Hepatocyte (in vitro differentiated cells): Measurements from ENCODE around the gene GPNMB. TPM values are rescaled to one million over a fixed set of nuclear protein-coding genes. Genes with fewer than 3 reads are reported as not detected.
A peak's percentile ranks its signal among the peaks of the same experiment; 100 is the strongest.

Source experiments
- DNase-seq: peaks from one replicate; pipeline ENCODE4 v3.0.0-alpha.2; 2016; ENCODE audit warnings: low spot score
- H2AFZ ChIP-seq: fragments of 200-600 bp; sonication (generic); 2 replicates; pipeline ENCODE4 v1.6.0; 2016; ENCODE audit warnings: antibody characterized with exemption, mild to moderate bottlenecking
- H3K27ac ChIP-seq: fragments of 200-600 bp; sonication (generic); 2 replicates; pipeline ENCODE4 v1.5.1; 2016; ENCODE audit warnings: mild to moderate bottlenecking
- H3K27me3 ChIP-seq: fragments of 200-600 bp; sonication (generic); 2 replicates; pipeline ENCODE4 v1.6.1; 2016
- H3K36me3 ChIP-seq: fragments of 200-600 bp; sonication (generic); replicated peaks from 2 replicates; pipeline ENCODE4 v1.5.1; 2016; ENCODE audit warnings: low read depth; ENCODE audit not compliant: insufficient read depth
- H3K4me1 ChIP-seq: fragments of 200-600 bp; sonication (generic); 2 replicates; pipeline ENCODE4 v1.5.1; 2016; ENCODE audit warnings: mild to moderate bottlenecking, moderate library complexity; ENCODE audit not compliant: insufficient read depth
- H3K4me2 ChIP-seq: fragments of 200-600 bp; sonication (generic); 2 replicates; pipeline ENCODE4 v1.6.0; 2016
- H3K4me3 ChIP-seq: fragments of 200-600 bp; sonication (generic); 2 replicates; pipeline ENCODE4 v1.5.1; 2016; ENCODE audit warnings: mild to moderate bottlenecking
- H3K79me2 ChIP-seq: fragments of 200-600 bp; sonication (generic); 2 replicates; pipeline ENCODE4 v1.6.0; 2017; ENCODE audit warnings: mild to moderate bottlenecking
- H3K9me2 ChIP-seq: fragments of 200-600 bp; sonication (generic); replicated peaks from 2 replicates; pipeline ENCODE4 v1.6.0; 2017; ENCODE audit warnings: mild to moderate bottlenecking; ENCODE audit not compliant: insufficient read depth
- H3K9me3 ChIP-seq: fragments of 200-600 bp; sonication (generic); 2 replicates; pipeline ENCODE4 v1.5.1; 2016; ENCODE audit warnings: low read depth, mild to moderate bottlenecking
- H4K20me1 ChIP-seq: fragments of 200-600 bp; sonication (generic); 2 replicates; pipeline ENCODE4 v1.6.0; 2016; ENCODE audit warnings: mild to moderate bottlenecking; ENCODE audit not compliant: insufficient read depth, poor library complexity, severe bottlenecking
- CTCF ChIP-seq: fragments of 200-600 bp; sonication (generic); IDR thresholded peaks from 2 replicates; pipeline ENCODE4 v1.5.1; 2016; ENCODE audit warnings: antibody characterized with exemption, mild to moderate bottlenecking; ENCODE audit not compliant: poor library complexity
- EZH2 ChIP-seq: fragments of 200-600 bp; sonication (generic); IDR thresholded peaks from 2 replicates; pipeline ENCODE4 v1.6.1; 2016; ENCODE audit warnings: antibody characterized with exemption, mild to moderate bottlenecking, borderline replicate concordance
- EZH2phosphoT487 ChIP-seq: fragments of 200-600 bp; sonication (generic); IDR thresholded peaks from one replicate; pipeline ENCODE4 v1.6.1; 2018; ENCODE audit warnings: antibody characterized with exemption, mild to moderate bottlenecking, low read depth, moderate library complexity; ENCODE audit not compliant: unreplicated experiment, severe bottlenecking
- WGBS: methylation state at CpG from one replicate; pipeline ENCODE4 v1.1.6; 2016; ENCODE audit warnings: low lambda C conversion rate; ENCODE audit errors: missing lambda C conversion rate; 5-methylcytosine and 5-hydroxymethylcytosine counted together
- polyA plus RNA-seq: library from polyadenylated mRNA; unstranded; fragments of >200 nt; fragmentation: Nextera tagmentation; extraction: Ambion mirVana; gene quantifications from 2 replicates; pipeline ENCODE4 v1.2.1, GENCODE V29; 2016
- total RNA-seq: library from RNA; depleted of rRNA; stranded (reverse); fragments of >200 nt; gene quantifications from 2 replicates; pipeline ENCODE4 v1.2.3, GENCODE V29; 2014

Gene GPNMB
- total and polyA plus RNA-seq, 2 experiments from 2014 or later, result 32.1 to 36.3 TPM

DNA sequence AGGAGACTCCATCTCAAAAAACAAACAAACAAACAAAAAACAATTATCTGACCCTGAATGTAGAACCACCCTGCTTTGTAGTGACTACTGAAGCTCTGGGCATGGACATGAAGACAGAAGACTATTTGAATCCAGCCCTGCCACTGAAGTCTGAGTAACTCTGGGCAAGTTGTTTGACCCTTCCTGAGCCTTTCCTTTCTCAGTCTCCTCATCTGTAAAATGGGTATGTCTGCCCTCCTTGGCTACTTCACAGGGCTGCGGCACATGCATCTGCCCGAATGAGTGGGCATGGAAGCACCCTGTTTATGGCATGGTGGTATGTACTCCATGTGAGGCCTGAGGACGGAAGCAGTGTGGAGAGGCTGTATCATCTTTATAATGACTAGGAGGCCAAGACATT, 30.4 kb downstream of the GPNMB start:
- DNase-seq, result no peak
- no peaks in the 10 kb centered on the region for H3K9me3 ChIP-seq
- no peaks in the 10 kb centered on the region for H3K79me2 ChIP-seq
- no peaks in the 10 kb centered on the region for H3K4me1 ChIP-seq
- no peak overlapping the region for H3K27ac ChIP-seq
- 91% methylated on average over 3 of the region's 3 CpGs for WGBS
- H3K27me3 ChIP-seq, result no peaks in the 10 kb centered on the region
- H2AFZ ChIP-seq, result no peak overlapping the region
- H3K4me2 ChIP-seq, result no peak overlapping the region
- TF ChIP-seq EZH2 (no peak), EZH2phosphoT487 (no peak), CTCF (no peak)
- H3K36me3 ChIP-seq, result no peaks in the 10 kb centered on the region
- H3K4me3 ChIP-seq, result no peak overlapping the region
- H3K9me2 ChIP-seq, result no peaks in the 10 kb centered on the region
- H4K20me1 ChIP-seq, result no peaks in the 10 kb centered on the region

DNA sequence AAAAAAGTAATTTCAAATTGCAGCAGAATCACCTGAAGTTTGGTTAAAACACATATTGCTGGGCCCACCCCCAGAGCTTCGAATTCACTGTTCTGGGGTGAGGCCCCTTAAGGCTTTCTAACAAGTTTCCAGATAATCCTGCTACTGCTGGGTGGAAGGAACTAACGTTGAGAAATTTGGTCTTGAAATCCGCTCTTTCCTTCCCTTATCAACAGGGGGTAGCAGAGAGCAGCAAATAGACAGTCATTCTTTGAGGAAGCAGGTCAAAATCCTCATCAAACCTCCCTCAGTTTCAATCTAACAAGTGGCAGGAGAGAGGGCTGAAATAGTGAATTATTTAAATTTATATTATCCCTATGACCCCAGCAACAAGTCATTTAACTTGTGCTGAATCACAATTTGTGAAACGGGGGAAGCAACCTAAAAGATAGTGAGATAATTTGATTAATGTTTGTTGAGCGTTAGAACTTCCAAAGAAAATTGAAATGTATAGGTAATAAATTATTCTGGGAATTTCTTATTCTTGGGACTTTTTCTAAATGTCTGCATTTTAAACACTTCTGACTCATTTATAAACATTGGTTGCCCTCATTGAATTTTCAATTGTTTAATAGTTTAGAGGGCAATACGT, 30.9 kb downstream of the GPNMB start:
- Histone ChIP-seq H3K9me2 (no peaks in the 10 kb centered on the region), H3K79me2 (no peaks in the 10 kb centered on the region), H3K36me3 (no peaks in the 10 kb centered on the region), H3K4me1 (no peaks in the 10 kb centered on the region), H2AFZ (no peak overlapping the region), H4K20me1 (no peaks in the 10 kb centered on the region), H3K9me3 (no peaks in the 10 kb centered on the region), H3K4me2 (no peak overlapping the region), H3K27me3 (no peaks in the 10 kb centered on the region), H3K27ac (no peak overlapping the region), H3K4me3 (no peak overlapping the region)
- WGBS, result 37% methylated on average over 6 of the region's 6 CpGs
- DNase-seq, result peak; percentile 79
- TF ChIP-seq CTCF (peak; percentile 73), EZH2phosphoT487 (no peak)

- no peak overlapping the region for H3K4me3 ChIP-seq
- no peaks in the 10 kb centered on the region for H3K36me3 ChIP-seq
- 83% methylated on average over 2 of the region's 2 CpGs for WGBS
- no peak overlapping the region for H3K27ac ChIP-seq
- no peaks in the 10 kb centered on the region for H3K9me2 ChIP-seq
- H3K27me3 ChIP-seq, result no peaks in the 10 kb centered on the region
- no peak overlapping the region for H2AFZ ChIP-seq
- no peaks in the 10 kb centered on the region for H3K4me1 ChIP-seq
- H3K79me2 ChIP-seq, result no peaks in the 10 kb centered on the region
- TF ChIP-seq EZH2phosphoT487 (no peak), CTCF (no peak), EZH2 (no peak)
- H4K20me1 ChIP-seq, result no peaks in the 10 kb centered on the region
- DNase-seq, result no peak
- no peaks in the 10 kb centered on the region for H3K9me3 ChIP-seq
- no peak overlapping the region for H3K4me2 ChIP-seq
These were observed 33.4 kb downstream of the GPNMB start for GRCh38 chr7:23279819-23280525.
